T-helper 2 cell (primary cell): Measurements from ENCODE around the gene MTARC2.

Source experiments
- DNase-seq, 5 experiments: peaks; one replicate each; pipeline versions ENCODE4 v3.0.0 to v3.0.0-alpha.2; 2012 to 2022

MTARC2 gene

GRCh38 chr1:220833436-220833835 is 85.3 kb downstream of the MTARC2 start:
- no peak for DNase-seq
